ENCODE data around the gene DCXR.

Gene DCXR

GRCh38 chr17:82008941-82009405 is 28.5 kb downstream of the DCXR start:
- no peak for DNase-seq

- DNase-seq: no peak
Observed at GRCh38 chr17:82008258-82008940, 29.1 kb downstream of the DCXR start.

DNA sequence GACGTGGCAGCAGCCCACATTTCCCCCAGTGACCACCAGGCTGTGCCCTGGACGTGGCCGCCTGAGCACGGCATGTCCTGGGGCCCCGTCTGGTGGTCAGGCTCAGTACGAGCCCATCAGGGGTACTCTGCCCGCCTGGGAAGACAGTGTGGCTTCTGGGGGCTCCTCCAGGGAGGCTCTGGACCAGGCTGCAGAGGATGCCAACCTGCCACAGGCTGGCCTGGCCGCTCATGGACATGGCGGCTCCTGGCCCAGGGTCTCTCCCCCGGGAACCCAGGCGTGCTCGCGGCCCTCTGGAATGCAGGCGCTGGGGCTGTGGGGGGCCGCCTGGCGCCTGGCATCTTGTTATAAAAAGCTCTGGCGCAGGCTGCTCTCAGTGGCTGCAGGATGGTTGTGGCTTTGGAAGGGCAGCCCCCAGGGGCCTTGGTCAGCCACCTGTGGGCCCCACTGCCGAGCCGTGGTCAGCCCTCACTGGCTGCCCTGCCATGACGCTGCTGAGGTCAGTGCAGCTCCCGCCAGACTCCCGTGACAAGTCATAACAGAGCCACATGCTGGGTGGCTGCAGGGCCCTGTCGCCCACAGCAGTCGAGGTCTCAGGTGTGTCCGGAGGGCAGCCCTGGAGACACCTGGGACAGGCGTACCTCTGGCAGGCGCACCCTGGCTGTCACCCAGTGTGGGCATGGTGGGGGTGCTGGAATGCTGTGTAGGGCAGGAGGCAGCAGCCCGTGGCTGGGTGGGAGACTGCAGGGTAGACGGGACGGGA is 29.8 kb downstream of the DCXR start:
- no peak for DNase-seq

GRCh38 chr17:82007228-82007494 is 30.3 kb downstream of the DCXR start:
- no peak for DNase-seq

DNA sequence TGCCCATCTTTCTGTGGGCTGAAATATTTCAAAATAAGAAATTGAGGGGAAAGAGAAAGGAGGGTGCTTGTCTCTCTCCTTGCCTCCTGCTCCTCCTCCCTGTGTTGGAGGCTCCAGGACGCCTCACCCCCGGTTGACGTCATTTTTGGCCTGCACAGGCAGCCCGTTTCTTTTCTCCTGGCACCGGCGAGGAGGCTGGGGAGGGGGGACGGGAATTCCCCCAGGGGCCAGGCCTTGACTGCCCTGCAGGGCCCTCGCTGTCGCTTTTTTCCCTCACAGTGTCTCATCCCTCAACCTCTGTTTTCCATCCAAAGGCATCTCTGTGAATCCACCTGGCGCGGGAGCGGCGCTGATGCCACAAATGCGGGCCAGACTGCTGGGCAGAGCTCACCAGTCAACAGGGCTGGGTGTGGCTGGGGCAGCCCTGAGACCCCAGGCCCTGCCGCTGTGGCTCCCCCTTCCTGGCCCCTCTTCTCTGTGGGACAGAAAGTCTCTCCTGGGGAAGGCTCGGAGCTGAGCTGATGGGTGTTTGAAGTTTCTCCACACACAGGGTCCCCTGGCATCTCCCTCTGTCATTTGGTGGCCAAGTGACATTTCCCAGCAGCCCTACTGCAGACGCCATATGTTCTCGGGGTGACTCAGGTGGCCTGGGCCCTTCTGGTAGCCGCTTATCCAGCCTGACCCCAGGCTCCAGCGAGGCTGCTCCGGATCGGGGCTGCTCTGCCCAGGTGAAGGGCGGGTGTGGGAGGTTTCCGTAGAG is 30.8 kb downstream of the DCXR start:
- DNase-seq: no peak

DNA sequence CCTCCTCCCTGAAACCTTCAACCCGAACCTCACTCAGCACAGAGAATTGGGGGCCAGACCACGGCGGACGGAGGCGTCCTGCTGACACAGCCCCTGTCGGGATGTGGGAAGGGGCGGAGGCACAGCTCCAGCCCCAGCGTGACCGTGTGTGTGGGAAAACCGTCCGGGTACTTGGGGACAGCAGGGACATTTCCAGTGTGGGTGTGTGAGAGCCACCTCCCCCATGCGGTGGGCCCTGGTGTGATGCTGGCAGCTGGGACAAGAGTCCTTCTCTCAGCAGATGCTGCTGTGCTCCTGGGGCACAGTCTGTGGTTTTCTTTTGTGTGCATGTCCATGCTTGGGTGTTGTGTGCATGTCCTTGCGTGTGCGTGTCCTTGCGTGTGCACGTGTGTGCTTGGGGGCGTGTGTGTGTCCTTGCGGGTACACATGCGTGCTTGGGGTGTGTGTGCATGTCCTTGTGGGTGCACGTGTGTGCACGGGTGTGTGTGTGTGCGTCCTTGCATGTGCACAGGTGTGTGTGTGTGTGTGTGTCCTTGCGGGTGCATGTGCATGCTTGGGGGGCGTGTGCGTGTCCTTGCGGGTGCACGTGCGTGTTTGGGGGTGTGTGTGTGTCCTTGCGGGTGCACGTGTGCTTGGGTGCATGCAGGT is 31.7 kb downstream of the DCXR start:
- no peak for DNase-seq

DNA sequence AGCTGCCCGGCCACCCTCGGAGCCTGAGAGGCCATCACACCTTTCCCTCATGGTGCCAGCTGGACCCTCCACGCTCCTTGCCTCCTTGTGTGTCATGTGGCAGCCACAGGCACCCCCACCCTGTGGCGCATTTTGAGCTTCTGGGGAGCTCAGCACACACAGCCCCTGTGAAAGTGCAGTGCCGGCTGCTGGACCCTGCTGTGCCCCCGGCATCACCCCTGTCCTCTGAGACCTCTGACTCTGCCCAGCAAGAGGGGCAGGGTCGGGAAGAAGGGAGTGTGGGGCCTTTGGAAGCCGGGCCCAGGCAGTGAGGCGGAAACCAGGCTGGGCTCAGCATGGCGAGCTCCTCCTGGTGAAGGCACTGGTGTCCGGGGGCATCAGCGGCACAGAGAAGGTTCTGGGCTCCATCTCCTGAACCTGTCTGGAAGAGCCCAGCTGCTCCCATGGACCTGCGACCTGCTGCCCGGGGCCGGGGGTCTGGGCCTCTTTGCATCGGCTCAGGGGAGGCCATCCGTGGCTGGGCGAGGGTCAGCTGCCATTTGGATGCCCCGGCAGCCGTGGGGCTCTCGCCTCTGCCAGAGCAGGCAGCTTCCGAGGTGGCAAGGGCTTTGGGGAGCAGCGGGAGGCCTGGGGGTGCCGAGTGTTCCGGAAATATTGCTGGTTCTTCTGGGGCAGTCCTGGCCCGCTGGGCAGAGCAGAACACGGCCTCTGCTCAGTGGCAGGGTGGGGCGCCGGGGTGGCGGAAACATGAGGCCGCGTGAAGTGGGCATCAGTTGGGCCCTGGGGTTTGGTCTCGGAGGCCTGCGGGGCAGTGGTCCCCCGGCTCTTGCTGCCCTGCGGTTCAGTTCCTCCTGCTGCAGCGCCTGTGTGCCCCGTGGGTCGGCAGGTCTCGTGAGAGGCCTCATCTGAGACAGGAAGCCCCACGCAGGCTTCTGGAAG is 32.7 kb downstream of the DCXR start:
- no peak for DNase-seq

- DNase-seq: no peak
Observed at GRCh38 chr17:82003411-82004381, 33.8 kb downstream of the DCXR start.

- no peak for DNase-seq
Observed at GRCh38 chr17:82001571-82002056, 35.9 kb downstream of the DCXR start.

GRCh38 chr17:82000803-82001570 is 36.5 kb downstream of the DCXR start:
- DNase-seq: no peak

GRCh38 chr17:81999976-82000802 is 37.3 kb downstream of the DCXR start:
- DNase-seq: no peak

GRCh38 chr17:81999587-81999975 is 37.9 kb downstream of the DCXR start:
- no peak for DNase-seq

DNA sequence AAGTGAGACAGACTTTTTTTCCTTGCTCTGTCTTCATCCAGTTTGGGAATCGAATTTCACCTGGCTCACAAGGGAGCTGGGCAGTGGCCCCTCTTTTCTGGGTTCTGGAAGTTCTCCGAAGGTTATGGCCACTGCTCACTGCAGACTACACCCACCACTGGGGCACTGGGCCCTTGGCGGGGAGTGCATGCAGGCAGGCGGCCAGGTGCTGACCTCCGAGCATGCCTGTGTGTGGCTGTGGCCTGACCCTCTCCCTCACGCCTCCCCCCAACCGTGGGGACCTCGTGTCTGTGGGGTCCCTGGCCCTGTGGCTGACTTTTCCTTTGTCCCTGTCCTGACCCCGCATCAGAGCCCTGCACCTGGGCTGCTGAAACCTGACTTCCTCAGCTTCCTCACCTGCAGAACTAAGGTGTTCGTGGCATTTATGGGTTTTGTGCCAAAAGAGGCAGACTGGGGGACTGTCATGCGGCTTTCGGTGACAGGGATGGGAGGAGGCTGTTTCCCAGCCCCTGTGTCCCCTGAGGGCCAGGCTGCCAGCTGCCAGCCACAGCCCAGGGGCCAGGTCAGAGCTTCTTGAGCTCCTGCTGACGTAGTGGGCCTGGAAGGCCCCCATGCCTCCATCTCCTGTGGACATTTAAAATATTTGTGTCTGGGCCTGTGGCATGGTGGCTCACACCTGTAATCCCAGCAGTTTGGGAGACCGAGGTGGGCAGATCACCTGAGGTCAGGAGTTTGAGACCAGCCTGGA is 38.6 kb downstream of the DCXR start:
- no peak for DNase-seq

GRCh38 chr17:81998212-81998611 is 39.3 kb downstream of the DCXR start:
- no peak for DNase-seq

- no peak for DNase-seq
Observed at GRCh38 chr17:81996757-81997441, 40.6 kb downstream of the DCXR start.

DNA sequence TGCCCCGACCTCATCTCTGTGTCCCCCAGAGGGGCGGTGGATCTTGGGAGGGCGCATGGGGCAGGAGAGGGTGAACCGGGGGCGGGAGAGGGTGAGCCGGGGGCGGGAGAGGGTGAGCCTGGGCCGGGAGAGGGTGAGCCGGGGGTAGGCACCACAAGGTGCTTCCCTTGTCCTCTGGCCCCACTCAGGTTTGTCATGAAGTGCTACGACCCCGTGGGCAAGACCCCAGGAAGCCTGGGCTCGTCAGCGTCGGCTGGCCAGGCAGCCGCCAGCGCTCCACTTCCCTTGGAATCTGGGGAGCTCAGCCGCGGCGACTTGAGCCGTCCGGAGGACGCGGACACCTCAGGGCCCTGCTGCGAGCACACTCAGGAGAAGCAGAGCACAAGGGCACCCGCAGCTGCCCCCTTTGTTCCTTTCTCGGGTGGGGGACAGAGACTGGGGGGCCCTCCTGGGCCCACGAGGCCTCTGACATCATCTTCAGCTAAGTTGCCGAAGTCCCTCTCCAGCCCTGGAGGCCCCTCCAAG is 41.2 kb downstream of the DCXR start:
- no peak for DNase-seq

DNA sequence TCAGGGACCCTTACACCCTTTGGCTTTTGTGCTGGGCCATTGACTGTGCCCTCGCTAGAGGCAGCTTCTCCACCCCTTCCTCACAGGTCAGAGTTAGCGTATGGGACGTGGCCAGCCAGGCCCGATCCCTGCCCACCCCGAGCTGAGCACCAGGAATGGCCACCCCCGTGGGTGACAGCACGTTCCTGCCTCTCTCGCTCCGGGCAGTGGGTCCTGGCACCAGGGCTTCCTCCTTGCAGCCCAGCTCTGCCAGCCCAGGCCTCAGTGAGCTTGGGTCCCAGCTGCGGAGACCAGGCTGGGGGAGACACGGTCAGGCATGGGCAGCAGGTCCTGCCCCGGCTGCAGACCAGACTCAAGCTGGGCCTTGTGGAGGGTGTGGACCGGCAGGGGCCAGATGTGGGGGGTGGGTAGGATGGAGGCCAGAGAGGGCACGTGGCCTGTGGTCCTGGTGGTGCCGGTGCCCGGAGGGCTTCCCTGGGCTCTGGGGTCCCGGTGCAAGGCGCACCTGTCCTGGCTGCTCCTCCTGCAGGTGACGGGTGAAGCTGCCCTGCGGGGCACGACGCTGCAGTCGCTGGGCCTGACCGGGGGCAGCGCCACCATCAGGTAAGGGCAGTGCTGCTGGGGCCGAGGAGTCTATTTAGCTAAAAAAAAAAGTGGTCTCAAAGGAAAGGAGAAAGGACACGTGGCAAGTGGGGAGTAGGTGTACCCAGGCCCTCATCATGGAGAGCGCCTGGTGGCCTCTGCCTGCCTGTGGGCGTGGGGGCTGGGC is 41.9 kb downstream of the DCXR start:
- DNase-seq: no peak

Measured in inflammatory macrophage treated with lipopolysaccharide for 1 hour (primary cell).